IPS-20b (cell line): ENCODE measurements around the gene CSTF2.

ENCODE experiments used
- H3K27ac ChIP-seq: one replicate; pipeline ENCODE4 v1.5.1; 2013; ENCODE audit warnings: low read length
- H3K27me3 ChIP-seq: 2 replicates; pipeline ENCODE4 v1.6.1; 2013; ENCODE audit warnings: mild to moderate bottlenecking, low read length, inconsistent platforms; ENCODE audit not compliant: insufficient read depth
- H3K36me3 ChIP-seq: 2 replicates; pipeline ENCODE4 v1.6.1; 2013; ENCODE audit warnings: low read depth, mild to moderate bottlenecking, inconsistent platforms, low read length, moderate library complexity; ENCODE audit not compliant: insufficient read depth
- H3K4me1 ChIP-seq: 2 replicates; pipeline ENCODE4 v1.6.1; 2013; ENCODE audit warnings: mild to moderate bottlenecking, control low read depth, inconsistent platforms, low read length, moderate library complexity; ENCODE audit not compliant: insufficient read depth
- H3K4me3 ChIP-seq: 2 replicates; pipeline ENCODE4 v1.5.1; 2013; ENCODE audit warnings: mild to moderate bottlenecking, low read length, inconsistent platforms
- H3K9ac ChIP-seq: 2 replicates; pipeline ENCODE4 v1.6.1; 2013; ENCODE audit warnings: low read depth, mild to moderate bottlenecking, inconsistent platforms, low read length, moderate library complexity
- H3K9me3 ChIP-seq: 2 replicates; pipeline ENCODE4 v1.6.1; 2013; ENCODE audit warnings: mild to moderate bottlenecking, low read depth, low read length, inconsistent platforms; ENCODE audit not compliant: insufficient read depth

Gene CSTF2

GRCh38 chrX:100880368-100880767 is 60.2 kb downstream of the CSTF2 start:
- Histone ChIP-seq H3K27ac (no peak overlapping the region), H3K9ac (no peak overlapping the region), H3K9me3 (no peaks in the 10 kb centered on the region), H3K36me3 (no peaks in the 10 kb centered on the region), H3K4me3 (no peak overlapping the region), H3K4me1 (no peaks in the 10 kb centered on the region; the same call in 1 of the 2 replicates), H3K27me3 (no peaks in the 10 kb centered on the region)

DNA sequence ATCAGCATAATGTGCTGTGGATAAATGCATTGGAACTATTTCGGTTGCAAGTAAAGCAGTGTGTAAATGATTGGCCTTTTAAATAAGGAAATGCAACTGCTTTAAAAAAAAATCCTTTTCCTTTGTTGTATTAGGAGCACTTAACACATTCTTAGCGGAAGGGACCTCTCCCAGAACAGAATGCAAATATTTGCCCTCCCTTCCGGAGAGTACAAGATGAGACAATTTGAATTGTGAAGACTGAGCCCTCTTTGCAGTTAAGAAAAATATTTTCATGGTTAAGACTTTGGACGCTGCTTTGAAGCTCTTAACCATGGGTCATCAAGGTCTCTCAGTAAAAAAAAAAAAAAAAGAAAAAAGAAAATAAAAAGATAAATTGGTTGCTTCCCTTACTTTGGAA is 63.5 kb downstream of the CSTF2 start:
- Histone ChIP-seq H3K4me3 (no peak overlapping the region), H3K27ac (no peak overlapping the region), H3K9ac (no peak overlapping the region), H3K36me3 (no peaks in the 10 kb centered on the region), H3K27me3 (no peaks in the 10 kb centered on the region), H3K9me3 (no peaks in the 10 kb centered on the region), H3K4me1 (no peaks in the 10 kb centered on the region; the same call in 1 of the 2 replicates)
